Stimulated activated naive CD8-positive, alpha-beta T cell treated with anti-CD3 and anti-CD28 coated beads, Interleukin-15, Interleukin-2, amounts not matched to agents 100 ng/mL and 50 ng/mL, for 24 hours (primary cell): Measurements from ENCODE around the gene DYRK1A.

Experiments
- H3K27ac Mint-ChIP-seq: one replicate; pipeline ENCODE4 v1.8.0; 2021; ENCODE audit warnings: mild to moderate bottlenecking, mixed read lengths
- H3K27me3 Mint-ChIP-seq: one replicate; pipeline ENCODE4 v1.8.0; 2021; ENCODE audit warnings: mixed read lengths
- H3K36me3 Mint-ChIP-seq: one replicate; pipeline ENCODE4 v1.8.0; 2021; ENCODE audit warnings: low read depth, mixed read lengths
- H3K4me1 Mint-ChIP-seq: one replicate; pipeline ENCODE4 v1.8.0; 2021; ENCODE audit warnings: low read depth, mixed read lengths
- H3K4me3 Mint-ChIP-seq: one replicate; pipeline ENCODE4 v1.8.0; 2021; ENCODE audit warnings: mild to moderate bottlenecking, mixed read lengths
- H3K9me3 Mint-ChIP-seq: one replicate; pipeline ENCODE4 v1.8.0; 2021; ENCODE audit warnings: mixed read lengths

The DYRK1A gene

DNA sequence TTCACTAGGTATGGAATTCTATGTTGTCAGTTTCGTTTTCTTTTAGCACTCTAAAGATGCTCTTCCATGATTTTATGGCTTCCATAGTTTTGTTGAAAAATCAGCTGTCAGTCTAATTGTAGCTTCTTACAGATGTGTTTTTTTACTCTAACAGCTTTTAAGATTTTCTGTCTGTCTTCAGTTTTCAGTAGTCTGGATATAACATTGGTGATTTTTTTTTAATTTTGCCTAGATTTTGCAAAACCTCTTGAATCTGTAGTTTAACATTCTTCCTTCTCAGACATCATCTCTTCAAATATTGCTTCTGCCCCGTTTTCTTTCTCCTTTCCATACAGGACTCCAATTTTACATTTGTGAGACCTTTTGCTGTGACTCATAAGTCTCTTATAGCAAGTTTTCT, 17.9 kb upstream of the DYRK1A start:
- Mint-ChIP-seq H3K4me1 (no peaks in the 10 kb centered on the region), H3K36me3 (peaks cover 7% of the 10 kb centered on the region), H3K9me3 (peaks cover 22% of the 10 kb centered on the region), H3K4me3 (no peak overlapping the region), H3K27ac (no peak overlapping the region), H3K27me3 (no peaks in the 10 kb centered on the region)

DNA sequence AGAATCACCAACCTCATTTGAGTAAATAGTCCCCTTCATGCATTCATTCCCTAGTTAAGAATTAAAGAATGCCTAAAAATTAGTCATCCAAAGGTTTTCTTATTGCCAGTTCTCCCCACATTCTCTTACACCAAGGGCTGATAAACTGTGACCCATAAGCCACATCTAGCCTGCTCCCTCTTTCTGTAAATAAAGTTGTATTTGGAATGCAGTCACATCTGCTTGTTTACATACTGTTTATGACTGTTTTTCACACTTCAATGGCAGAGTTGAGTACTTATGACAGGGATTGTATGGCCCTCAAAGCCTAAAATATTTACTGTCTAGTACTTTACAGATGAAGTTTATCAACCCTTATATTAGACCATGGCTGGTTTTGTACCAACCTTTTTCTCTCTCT, 16.1 kb upstream of the DYRK1A start:
- Mint-ChIP-seq H3K4me1 (no peaks in the 10 kb centered on the region), H3K4me3 (no peak overlapping the region), H3K27ac (no peak overlapping the region), H3K9me3 (peaks cover 22% of the 10 kb centered on the region), H3K36me3 (peaks cover 7% of the 10 kb centered on the region), H3K27me3 (no peaks in the 10 kb centered on the region)

DNA sequence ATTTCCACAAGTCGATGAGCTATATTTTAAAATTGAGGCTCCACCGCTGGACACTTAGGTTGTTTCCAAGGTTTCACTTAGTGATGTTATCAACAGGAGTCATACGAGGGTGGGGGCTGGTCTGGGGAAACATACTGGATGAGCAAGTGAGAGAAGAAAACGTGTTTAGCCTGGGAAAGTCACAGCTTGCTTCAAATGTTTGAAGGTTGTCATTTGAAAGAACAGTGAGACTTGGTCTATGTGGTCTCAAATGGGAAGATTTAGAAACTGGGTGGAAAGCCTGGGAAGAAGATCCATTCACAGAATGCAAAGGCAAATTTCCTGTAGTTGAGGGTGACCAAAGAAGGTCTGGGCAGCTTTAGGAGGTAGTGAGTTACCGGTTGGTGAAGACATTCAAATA, 9.9 kb upstream of the DYRK1A start:
- Mint-ChIP-seq H3K9me3 (peaks cover 1% of the 10 kb centered on the region), H3K36me3 (no peaks in the 10 kb centered on the region), H3K27ac (peak overlapping the region; percentile 22), H3K4me1 (peaks cover 7% of the 10 kb centered on the region), H3K4me3 (no peak overlapping the region), H3K27me3 (no peaks in the 10 kb centered on the region)

DNA sequence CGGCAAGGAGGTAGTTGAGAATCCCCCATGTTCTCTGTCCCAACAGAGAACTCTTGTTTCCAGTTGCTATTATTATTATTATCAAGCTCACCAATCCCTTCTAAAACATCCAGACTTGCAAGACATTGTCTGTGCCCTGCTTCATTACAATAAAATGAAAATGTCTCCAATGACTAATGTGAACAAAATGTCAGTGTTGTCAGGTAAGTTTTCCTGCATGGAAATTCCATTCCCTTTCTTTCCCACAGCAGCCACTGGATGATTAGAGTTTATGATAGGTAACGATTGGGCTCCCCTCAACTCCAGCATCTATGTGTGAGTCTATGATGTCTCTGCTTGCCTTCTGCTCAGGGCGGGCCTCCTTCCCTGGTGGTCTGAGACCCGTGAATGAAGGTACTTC, 8.9 kb upstream of the DYRK1A start:
- Mint-ChIP-seq H3K4me3 (no peak overlapping the region), H3K27me3 (no peaks in the 10 kb centered on the region), H3K9me3 (no peaks in the 10 kb centered on the region), H3K36me3 (no peaks in the 10 kb centered on the region), H3K27ac (no peak overlapping the region), H3K4me1 (peaks cover 7% of the 10 kb centered on the region)

DNA sequence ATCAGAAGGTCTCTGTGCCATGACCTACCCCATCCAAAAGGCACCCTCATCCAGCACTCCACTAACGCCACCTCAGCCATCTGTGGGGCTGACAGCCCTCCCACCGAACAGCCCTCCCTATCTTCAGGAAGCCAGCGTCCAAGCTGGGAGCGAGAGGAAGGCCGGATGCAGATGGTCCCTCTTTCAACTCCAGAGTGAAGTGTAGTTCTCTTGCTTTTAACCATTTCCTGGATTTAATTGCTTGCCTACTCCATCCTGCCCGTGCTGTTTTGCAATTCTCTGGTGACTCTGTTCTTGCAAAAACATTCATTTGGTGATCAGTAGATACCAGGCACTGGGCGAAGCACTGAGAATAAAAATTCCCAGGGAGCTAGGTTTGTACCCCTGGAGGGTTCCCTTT, 8.2 kb upstream of the DYRK1A start:
- Mint-ChIP-seq H3K36me3 (no peaks in the 10 kb centered on the region), H3K4me3 (no peak overlapping the region), H3K27ac (no peak overlapping the region), H3K27me3 (no peaks in the 10 kb centered on the region), H3K9me3 (no peaks in the 10 kb centered on the region), H3K4me1 (peaks cover 7% of the 10 kb centered on the region)

DNA sequence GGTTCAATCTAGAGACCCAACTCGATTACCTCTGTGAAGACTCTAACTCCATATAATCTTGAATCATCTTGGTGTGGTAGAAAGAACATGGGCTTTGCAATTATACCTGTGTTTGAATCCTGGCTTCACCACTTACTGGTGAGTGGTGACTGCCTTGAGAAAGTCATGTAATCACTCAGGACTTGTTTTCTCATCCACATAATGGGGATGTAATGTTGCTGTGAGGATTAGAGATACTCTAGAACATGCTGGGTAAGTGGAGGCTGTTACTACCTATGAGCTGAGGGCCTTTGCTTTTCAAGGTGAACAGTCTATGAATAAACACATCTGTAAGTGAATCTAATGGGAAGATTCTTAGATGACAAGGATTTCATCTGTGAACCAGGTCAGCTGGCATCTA, 2.6 kb upstream of the DYRK1A start:
- Mint-ChIP-seq H3K4me1 (peaks cover 17% of the 10 kb centered on the region), H3K9me3 (no peaks in the 10 kb centered on the region), H3K36me3 (peaks cover 3% of the 10 kb centered on the region), H3K4me3 (no peak overlapping the region), H3K27ac (no peak overlapping the region), H3K27me3 (no peaks in the 10 kb centered on the region)

DNA sequence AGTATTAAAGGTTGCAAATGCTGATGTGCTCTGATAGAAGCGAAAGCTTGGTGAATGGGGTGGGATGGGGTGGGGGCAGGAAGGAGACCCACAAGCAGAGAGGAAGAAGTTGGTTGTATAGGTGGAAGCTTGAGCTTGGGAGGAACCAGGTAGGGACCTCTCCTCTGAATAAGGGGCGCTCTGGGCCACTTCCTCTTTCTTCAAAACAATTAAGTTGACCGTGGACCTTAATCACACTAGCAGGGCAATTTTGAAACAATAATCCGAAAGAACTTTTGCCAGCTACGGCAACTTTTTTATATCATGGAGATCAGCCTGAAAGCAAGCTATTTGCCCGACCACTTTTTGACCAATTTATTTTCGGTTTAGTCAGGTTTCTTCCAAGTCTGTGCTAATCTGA, 1.9 kb upstream of the DYRK1A start:
- no peaks in the 10 kb centered on the region for H3K9me3 Mint-ChIP-seq
- H3K27me3 Mint-ChIP-seq: no peaks in the 10 kb centered on the region
- H3K4me3 Mint-ChIP-seq: peak overlapping the region; percentile 86
- peak overlapping the region; percentile 91 for H3K27ac Mint-ChIP-seq
- peaks cover 3% of the 10 kb centered on the region for H3K36me3 Mint-ChIP-seq
- H3K4me1 Mint-ChIP-seq: peaks cover 25% of the 10 kb centered on the region

DNA sequence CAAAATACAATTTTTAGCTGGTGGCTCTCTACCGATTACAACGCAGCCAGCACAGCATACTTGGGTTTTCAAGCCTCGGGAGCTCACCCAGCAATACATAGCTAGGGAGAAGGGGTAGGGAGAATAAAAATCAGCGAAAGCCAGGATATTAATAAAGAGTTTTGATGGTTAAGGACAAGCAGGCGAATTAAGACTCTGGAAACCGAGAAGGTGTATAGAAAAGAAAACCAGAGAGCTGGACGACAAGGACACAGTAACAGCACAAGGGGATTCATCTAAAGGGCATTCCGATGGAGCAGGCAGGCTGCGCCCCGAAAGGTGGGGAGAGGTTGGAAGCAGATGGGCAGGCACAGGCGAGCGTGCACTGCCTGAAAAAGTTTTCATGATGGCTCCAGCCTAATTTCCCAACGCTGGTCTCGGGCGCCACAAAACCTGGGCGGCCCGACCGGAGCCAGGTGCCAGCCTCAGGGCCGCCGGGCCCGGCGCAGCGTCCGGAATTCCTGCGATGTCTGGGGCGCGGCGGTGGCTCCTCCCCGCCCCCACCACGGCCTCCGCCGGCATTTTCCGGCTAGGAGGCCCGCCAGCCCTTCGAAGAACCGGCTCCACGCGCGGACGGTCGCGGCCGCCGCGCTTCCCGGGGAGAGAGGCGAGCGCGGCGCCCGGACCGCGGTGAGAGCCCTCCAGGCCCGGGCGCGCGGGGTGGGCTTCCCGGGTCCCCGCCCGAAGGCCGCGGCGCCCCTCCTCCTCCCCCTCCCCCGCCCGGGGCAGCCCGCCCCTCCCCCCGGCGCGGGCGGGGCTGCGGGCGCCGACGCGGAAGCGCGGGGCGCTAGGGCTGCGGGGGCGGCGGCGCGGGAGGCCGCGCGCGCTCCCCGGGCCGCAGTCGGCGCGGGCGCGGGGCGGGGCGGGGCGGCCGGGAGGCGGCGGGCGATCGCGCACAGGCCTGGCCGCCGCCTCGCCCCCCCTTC, 774 bp upstream of the DYRK1A start:
- Mint-ChIP-seq H3K9me3 (no peaks in the 10 kb centered on the region), H3K4me1 (peaks cover 35% of the 10 kb centered on the region), H3K27ac (peak overlapping the region; percentile 91), H3K36me3 (peaks cover 3% of the 10 kb centered on the region), H3K4me3 (peak overlapping the region; percentile 90), H3K27me3 (no peaks in the 10 kb centered on the region)

DNA sequence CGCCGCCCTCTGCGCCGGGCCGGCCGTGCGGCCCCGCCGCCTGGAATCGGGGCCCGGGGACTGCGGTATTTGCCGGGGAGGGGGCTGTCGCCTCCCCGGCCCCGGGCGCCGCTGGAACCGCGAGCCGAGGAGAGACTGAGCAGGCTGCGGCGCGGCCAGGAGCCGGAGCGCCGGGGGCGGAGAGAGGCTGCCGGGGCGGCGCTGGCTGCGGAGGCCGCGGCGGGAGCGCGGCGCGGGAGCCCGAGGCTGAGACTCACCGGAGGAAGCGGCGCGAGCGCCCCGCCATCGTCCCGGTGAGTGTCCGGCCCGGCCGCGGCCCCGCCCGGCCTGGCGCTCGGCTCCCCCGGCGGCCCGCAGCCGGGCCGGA, 746 bp downstream of the DYRK1A start:
- H3K9me3 Mint-ChIP-seq: no peaks in the 10 kb centered on the region
- no peaks in the 10 kb centered on the region for H3K27me3 Mint-ChIP-seq
- H3K27ac Mint-ChIP-seq: no peak overlapping the region
- H3K4me1 Mint-ChIP-seq: peaks cover 51% of the 10 kb centered on the region
- H3K4me3 Mint-ChIP-seq: no peak overlapping the region
- H3K36me3 Mint-ChIP-seq: peaks cover 3% of the 10 kb centered on the region

DNA sequence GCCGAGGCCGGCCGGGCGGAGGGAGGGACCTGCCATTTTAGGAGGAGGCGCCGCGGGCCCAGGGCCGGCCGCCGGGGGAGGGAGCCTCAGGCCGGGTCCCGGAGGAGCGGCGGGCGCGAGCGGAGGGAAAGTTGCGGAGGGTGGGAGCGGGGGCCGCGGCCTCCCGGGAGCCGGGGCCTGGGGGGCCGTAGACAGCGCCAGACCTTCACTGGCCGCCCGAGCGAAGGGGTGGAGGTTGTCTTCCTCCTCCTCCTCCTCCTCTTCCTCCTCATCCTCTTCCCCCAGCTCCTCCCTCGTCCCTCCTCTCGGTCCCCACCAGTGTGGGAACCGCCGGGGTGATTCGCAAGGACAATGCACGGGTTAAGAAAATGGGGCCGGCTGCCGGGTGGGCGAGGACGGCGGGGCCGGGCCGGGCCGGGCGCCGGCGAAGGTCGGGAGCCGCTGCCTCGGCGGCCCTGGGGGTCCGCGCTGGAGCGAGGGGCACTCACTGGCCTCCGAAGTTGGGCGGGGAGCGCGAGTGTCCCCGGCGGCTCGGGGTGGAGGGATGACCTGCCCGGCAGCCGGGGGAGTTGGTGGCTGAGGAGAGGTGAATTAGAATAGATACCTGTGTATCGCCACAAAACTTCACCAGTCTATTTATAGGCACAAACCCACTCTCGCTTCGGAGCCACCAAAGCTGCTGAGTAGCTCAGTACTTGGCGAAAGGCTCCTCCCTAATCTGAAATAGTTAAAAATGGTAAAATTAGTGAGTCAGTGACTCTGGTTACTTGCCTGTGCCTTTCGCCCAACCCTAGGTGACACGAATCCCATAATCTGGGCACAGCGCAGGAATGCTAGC, 1.3 kb downstream of the DYRK1A start:
- Mint-ChIP-seq H3K4me3 (peak overlapping the region; percentile 94), H3K9me3 (no peaks in the 10 kb centered on the region), H3K36me3 (peaks cover 3% of the 10 kb centered on the region), H3K27me3 (no peaks in the 10 kb centered on the region), H3K4me1 (peaks cover 57% of the 10 kb centered on the region), H3K27ac (peak overlapping the region; percentile 90)

DNA sequence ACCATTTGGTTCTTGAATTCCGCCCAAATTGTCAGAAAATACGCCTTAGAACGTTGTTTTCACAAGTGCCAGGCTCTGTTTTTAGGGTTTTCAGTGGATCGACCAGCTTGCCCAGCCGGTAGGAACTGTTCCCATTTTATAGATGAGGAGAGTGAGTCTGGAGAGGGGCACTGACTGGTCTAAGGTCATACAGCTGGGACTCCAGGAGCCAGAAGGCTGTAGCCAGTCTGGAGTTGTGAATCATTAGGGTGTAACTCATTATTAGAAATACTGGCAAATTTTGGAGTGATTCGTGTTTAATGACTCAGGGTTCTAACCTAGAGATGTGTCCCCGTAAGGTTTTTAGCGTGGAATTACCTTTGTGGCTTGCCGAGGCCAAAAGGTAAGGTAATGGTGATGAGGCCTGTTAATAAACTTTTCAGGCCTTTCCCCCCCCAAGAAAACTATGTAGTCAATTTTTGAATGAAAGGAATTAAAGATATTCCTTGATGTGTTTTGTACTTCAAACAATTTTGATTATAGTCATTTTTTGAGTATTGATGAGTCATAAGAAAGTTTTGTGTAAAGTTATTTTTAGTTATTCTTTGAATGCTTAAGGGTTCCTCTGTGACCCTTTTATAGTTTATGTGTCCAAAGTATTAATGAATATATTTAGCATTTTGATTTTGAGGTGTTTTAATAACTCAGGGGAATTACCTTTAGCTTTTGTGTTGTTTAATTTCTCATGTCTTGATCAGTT, 2.1 kb downstream of the DYRK1A start:
- Mint-ChIP-seq H3K4me3 (peak overlapping the region; percentile 94), H3K27ac (peak overlapping the region; percentile 90), H3K36me3 (peaks cover 8% of the 10 kb centered on the region), H3K4me1 (peaks cover 64% of the 10 kb centered on the region), H3K27me3 (no peaks in the 10 kb centered on the region), H3K9me3 (no peaks in the 10 kb centered on the region)

DNA sequence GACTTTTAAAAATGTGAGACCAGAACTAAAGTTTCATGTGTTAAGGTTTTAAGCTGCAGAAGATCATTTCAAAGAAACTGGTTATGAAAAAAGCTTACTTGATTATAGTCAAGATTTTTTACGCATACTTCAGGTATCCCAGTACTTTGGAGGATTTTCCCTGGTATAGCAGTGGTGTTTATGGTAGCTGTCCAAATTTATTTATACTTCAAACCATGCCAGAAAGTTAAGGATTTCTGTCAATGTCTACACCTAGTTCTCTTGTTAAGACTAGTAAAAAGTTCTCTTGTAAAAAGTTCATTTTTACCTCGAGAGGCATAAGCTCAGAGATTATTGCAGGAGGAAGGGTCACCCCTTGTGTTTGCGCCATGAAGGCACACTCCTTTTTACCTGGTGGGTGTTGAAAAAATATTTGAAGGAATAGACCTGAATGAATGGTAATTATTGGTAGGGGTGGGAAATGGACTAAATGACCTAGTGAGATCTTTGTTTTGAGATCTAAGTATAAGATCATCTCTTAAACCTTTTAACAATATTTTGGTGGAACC, 2.8 kb downstream of the DYRK1A start:
- peak overlapping the region; percentile 90 for H3K27ac Mint-ChIP-seq
- peaks cover 8% of the 10 kb centered on the region for H3K36me3 Mint-ChIP-seq
- H3K4me3 Mint-ChIP-seq: peak overlapping the region; percentile 94
- no peaks in the 10 kb centered on the region for H3K27me3 Mint-ChIP-seq
- no peaks in the 10 kb centered on the region for H3K9me3 Mint-ChIP-seq
- peaks cover 71% of the 10 kb centered on the region for H3K4me1 Mint-ChIP-seq

DNA sequence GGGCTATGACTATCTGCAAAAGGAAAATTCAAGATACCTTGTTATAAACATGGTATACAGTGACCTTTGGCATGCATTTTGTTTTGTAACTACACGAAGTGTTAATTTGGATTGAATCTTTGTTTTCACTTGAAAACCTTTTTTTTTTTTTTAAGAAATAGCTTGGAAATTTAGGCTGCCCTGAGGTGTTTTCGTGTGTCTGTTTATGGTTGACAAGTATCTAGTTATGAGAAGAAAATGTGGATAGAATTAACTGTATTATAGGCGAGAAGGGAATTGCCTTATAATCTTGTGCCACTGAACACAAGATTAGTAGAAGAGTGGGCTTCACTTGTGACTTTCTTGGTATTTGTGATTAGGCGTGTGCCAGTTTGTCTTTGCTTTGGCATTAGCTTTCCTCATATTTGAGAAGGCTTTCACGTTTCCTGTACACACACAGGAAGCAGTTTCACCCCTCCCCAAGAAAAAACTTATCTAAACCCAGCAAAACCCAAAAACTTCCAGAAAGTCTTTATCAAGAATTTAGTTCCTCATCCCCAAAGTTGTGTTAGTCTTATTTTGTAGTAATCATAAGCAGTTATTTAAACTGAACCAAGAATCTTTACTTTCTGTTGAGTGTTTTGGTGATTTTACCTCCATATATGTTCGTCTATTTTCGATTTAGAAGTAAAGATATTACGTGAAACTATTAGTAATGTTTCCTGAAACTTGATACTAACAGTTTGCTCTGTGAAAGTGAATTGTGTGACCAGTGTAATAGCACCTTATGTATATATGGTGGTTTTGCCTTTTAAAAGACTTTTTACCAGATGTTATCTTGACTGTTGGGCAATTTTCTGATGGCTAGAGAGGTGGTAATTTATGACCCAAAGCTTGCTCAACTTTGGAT, 3.8 kb downstream of the DYRK1A start:
- Mint-ChIP-seq H3K4me1 (peaks cover 72% of the 10 kb centered on the region), H3K27ac (peak overlapping the region; percentile 90), H3K27me3 (no peaks in the 10 kb centered on the region), H3K36me3 (peaks cover 8% of the 10 kb centered on the region), H3K4me3 (peak overlapping the region; percentile 94), H3K9me3 (no peaks in the 10 kb centered on the region)

DNA sequence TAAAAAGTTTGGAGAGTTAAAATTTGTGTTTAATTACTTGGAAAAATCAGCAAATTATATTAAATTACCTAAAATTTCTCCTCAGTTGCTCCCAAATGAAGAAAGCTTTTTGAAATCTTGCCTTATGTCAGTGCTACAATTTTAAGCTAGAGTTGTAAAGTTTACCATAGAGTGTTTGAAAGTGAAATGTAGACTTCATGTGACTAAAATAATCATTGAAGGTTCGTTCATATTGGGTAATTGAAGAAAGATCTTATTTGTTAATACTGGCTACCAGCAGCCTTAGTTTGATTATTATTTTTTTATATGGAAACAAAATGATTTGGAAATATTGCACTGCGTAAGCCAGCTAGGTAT, 4.4 kb downstream of the DYRK1A start:
- H3K9me3 Mint-ChIP-seq: no peaks in the 10 kb centered on the region
- peak overlapping the region; percentile 94 for H3K4me3 Mint-ChIP-seq
- H3K36me3 Mint-ChIP-seq: peaks cover 12% of the 10 kb centered on the region
- peak overlapping the region; percentile 90 for H3K27ac Mint-ChIP-seq
- peaks cover 75% of the 10 kb centered on the region for H3K4me1 Mint-ChIP-seq
- H3K27me3 Mint-ChIP-seq: no peaks in the 10 kb centered on the region
